ENCODE results near the gene MCU. TPM values are rescaled to one million over a fixed set of nuclear protein-coding genes. Genes with fewer than 3 reads are reported as not detected.

MCU gene
- polyA plus RNA-seq, 1 donor (not counting 4 experiments of a cell fraction or from before 2014, with no cell fraction given), result 103 TPM

DNA sequence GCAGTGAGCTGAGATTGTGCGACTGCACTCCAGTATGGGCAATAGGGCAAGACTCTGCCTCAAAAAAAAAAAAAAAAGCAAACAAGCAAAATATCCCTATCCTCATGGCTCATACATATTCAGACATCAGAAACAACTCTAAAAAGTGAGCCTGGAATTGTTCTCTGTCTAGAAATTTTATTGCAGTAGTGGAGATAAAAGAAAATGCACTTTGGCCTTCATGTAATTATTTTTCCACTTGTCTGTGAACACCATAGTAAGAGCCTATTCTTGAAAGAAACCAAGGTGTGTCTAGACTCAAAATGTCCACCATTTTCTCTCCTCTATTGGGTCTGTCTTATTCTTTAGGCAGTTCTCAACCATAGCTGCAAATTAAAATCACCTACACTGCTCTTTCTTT is 30.5 kb upstream of the MCU start:
- H4K20me1 ChIP-seq (ENCODE audit: control insufficient read depth, extremely low read depth, insufficient read depth, low read length), result no peaks in the 10 kb centered on the region
- H3K9me1 ChIP-seq (ENCODE audit: control insufficient read depth, extremely low read depth, insufficient read depth, low read length), result no peaks in the 10 kb centered on the region
- no peak overlapping the region for H3K4me3 ChIP-seq (ENCODE audit: control insufficient read depth in 2 of 3, extremely low read depth in 1 of 3, insufficient read depth in 2 of 3, low read depth in 1 of 3, low read length in 3 of 3)
- no peak overlapping the region for H2AFZ ChIP-seq (ENCODE audit: control insufficient read depth, low read length)
- H3K4me1 ChIP-seq (ENCODE audit: control insufficient read depth, extremely low read depth, insufficient read depth, low read length), result peaks cover 3% of the 10 kb centered on the region
- no peak overlapping the region for H3K27ac ChIP-seq (ENCODE audit: control insufficient read depth, insufficient read depth, low read length)
- no peaks in the 10 kb centered on the region for H3K9me3 ChIP-seq (ENCODE audit: control insufficient read depth, low read depth, low read length)
- TF ChIP-seq, protein P1, sequence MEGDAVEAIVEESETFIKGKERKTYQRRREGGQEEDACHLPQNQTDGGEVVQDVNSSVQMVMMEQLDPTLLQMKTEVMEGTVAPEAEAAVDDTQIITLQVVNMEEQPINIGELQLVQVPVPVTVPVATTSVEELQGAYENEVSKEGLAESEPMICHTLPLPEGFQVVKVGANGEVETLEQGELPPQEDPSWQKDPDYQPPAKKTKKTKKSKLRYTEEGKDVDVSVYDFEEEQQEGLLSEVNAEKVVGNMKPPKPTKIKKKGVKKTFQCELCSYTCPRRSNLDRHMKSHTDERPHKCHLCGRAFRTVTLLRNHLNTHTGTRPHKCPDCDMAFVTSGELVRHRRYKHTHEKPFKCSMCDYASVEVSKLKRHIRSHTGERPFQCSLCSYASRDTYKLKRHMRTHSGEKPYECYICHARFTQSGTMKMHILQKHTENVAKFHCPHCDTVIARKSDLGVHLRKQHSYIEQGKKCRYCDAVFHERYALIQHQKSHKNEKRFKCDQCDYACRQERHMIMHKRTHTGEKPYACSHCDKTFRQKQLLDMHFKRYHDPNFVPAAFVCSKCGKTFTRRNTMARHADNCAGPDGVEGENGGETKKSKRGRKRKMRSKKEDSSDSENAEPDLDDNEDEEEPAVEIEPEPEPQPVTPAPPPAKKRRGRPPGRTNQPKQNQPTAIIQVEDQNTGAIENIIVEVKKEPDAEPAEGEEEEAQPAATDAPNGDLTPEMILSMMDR (optimal IDR thresholded peaks at IDR 0.05 in 1 of 3, IDR thresholded peaks at IDR 0.05 in 1 of 3, conservative IDR thresholded peaks at IDR 0.05 in 1 of 3; ENCODE audit: extremely low read depth in 1 of 3, insufficient read depth in 2 of 3, low read length in 3 of 3), result no peak
- no peak for TF ChIP-seq EZH2 (IDR thresholded peaks at IDR 0.05; ENCODE audit: low read length)
- no peaks in the 10 kb centered on the region for H3K36me3 ChIP-seq (ENCODE audit: control insufficient read depth in 2 of 2, extremely low read depth in 1 of 2, insufficient read depth in 2 of 2, low read length in 2 of 2)
- FAIRE-seq (no peak), DNase-seq (ENCODE audit: low read depth, low spot score) (no peak)
- dilution Hi-C loops (cut with MboI; ENCODE audit: extremely low pct_ligation_motif_present, low sequenced_read_pairs), result no loop called here
- no peak overlapping the region for H3K4me2 ChIP-seq (ENCODE audit: control insufficient read depth, extremely low read depth, insufficient read depth, low read depth, low read length)
- H3K79me2 ChIP-seq (ENCODE audit: control insufficient read depth, insufficient read depth, low read length), result no peaks in the 10 kb centered on the region
- H3K27me3 ChIP-seq (ENCODE audit: control insufficient read depth, extremely low read depth, insufficient read depth, low read length), result no peaks in the 10 kb centered on the region
- no peak overlapping the region for H3K9ac ChIP-seq (ENCODE audit: control insufficient read depth, extremely low read depth, insufficient read depth, low read length)

DNA sequence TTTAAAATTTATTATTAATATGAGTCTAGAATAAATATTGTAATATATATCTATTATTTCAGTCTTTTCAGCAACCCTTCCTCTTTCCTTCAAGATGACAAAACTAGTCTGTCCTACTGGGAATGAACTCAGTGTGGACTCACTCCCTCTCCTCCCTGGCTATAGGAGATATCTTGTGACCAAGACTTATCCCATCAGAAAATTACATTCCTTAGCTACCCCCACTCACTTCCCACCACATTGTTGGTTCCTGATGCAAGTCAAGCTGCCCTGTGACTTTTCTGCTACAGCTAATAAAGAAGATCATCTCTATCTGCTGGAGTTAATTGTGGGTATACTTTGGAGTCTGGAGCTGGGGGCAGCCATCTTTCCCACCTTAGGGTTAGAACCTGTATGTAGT is 28.0 kb upstream of the MCU start:
- H3K9ac ChIP-seq (ENCODE audit: control insufficient read depth, extremely low read depth, insufficient read depth, low read length), result no peak overlapping the region
- no peaks in the 10 kb centered on the region for H3K79me2 ChIP-seq (ENCODE audit: control insufficient read depth, insufficient read depth, low read length)
- H3K4me1 ChIP-seq (ENCODE audit: control insufficient read depth, extremely low read depth, insufficient read depth, low read length), result peaks cover 9% of the 10 kb centered on the region
- dilution Hi-C loops (cut with MboI; ENCODE audit: extremely low pct_ligation_motif_present, low sequenced_read_pairs), result no loop called here
- H4K20me1 ChIP-seq (ENCODE audit: control insufficient read depth, extremely low read depth, insufficient read depth, low read length), result no peaks in the 10 kb centered on the region
- no peak for TF ChIP-seq EZH2 (IDR thresholded peaks at IDR 0.05; ENCODE audit: low read length)
- TF ChIP-seq, protein P1 (optimal IDR thresholded peaks at IDR 0.05 in 1 of 3, IDR thresholded peaks at IDR 0.05 in 1 of 3, conservative IDR thresholded peaks at IDR 0.05 in 1 of 3; ENCODE audit: extremely low read depth in 1 of 3, insufficient read depth in 2 of 3, low read length in 3 of 3), result no peak
- no peak overlapping the region for H3K4me3 ChIP-seq (ENCODE audit: control insufficient read depth in 2 of 3, extremely low read depth in 1 of 3, insufficient read depth in 2 of 3, low read depth in 1 of 3, low read length in 3 of 3)
- no peaks in the 10 kb centered on the region for H3K9me1 ChIP-seq (ENCODE audit: control insufficient read depth, extremely low read depth, insufficient read depth, low read length)
- FAIRE-seq (no peak), DNase-seq (ENCODE audit: low read depth, low spot score) (no peak)
- H3K27me3 ChIP-seq (ENCODE audit: control insufficient read depth, extremely low read depth, insufficient read depth, low read length), result no peaks in the 10 kb centered on the region
- H3K27ac ChIP-seq (ENCODE audit: control insufficient read depth, insufficient read depth, low read length), result no peak overlapping the region
- H3K4me2 ChIP-seq (ENCODE audit: control insufficient read depth, extremely low read depth, insufficient read depth, low read depth, low read length), result no peak overlapping the region
- no peaks in the 10 kb centered on the region for H3K9me3 ChIP-seq (ENCODE audit: control insufficient read depth, low read depth, low read length)
- H2AFZ ChIP-seq (ENCODE audit: control insufficient read depth, low read length), result no peak overlapping the region
- H3K36me3 ChIP-seq (ENCODE audit: control insufficient read depth in 2 of 2, extremely low read depth in 1 of 2, insufficient read depth in 2 of 2, low read length in 2 of 2), result no peaks in the 10 kb centered on the region

Measured in keratinocyte (primary cell).